Keratinocyte (primary cell): ENCODE measurements around the gene ALK. TPM values are rescaled to one million over a fixed set of nuclear protein-coding genes. Genes with fewer than 3 reads are reported as not detected.

Experiments
- DNase-seq: peaks from one replicate; pipeline ENCODE4 v3.0.0-alpha.2; 2011; ENCODE audit warnings: low read depth, missing footprints, low spot score
- FAIRE-seq: peaks from 2 replicates; lab custom pipeline; 2011; peaks lifted over from hg19 to GRCh38; lab: Jason Lieb, UNC
- H2AFZ ChIP-seq: 2 replicates; pipeline ENCODE4 v1.6.0; 2012; ENCODE audit warnings: low read length, control low read depth, inconsistent platforms; ENCODE audit not compliant: control insufficient read depth
- H3K27ac ChIP-seq: 2 replicates; pipeline ENCODE4 v1.5.1; 2011; ENCODE audit warnings: low read length; ENCODE audit not compliant: control insufficient read depth, insufficient read depth
- H3K27me3 ChIP-seq: 3 replicates; pipeline ENCODE4 v1.6.0; 2011; ENCODE audit warnings: low read length; ENCODE audit not compliant: control insufficient read depth, insufficient read depth; ENCODE audit errors: extremely low read depth
- H3K36me3 ChIP-seq, 2 experiments: 2 replicates in 1 of 2; 3 replicates in 1 of 2; pipeline ENCODE4 v1.5.1; 2011; ENCODE audit warnings: low read length in 2 of 2, mild to moderate bottlenecking in 1 of 2; ENCODE audit not compliant: control insufficient read depth in 2 of 2, insufficient read depth in 2 of 2; ENCODE audit errors: extremely low read depth in 1 of 2
- H3K4me1 ChIP-seq: 3 replicates; pipeline ENCODE4 v1.5.1; 2011; ENCODE audit warnings: low read length; ENCODE audit not compliant: control insufficient read depth, insufficient read depth; ENCODE audit errors: extremely low read depth
- H3K4me2 ChIP-seq: 3 replicates; pipeline ENCODE4 v1.6.0; 2011; ENCODE audit warnings: low read depth, low read length; ENCODE audit not compliant: control insufficient read depth, insufficient read depth; ENCODE audit errors: extremely low read depth
- H3K4me3 ChIP-seq, 3 experiments: fragments of 200-600 bp in 1 of 3; sonication (generic) in 1 of 3; 2 replicates in 2 of 3; 3 replicates in 1 of 3; pipeline ENCODE4 v1.5.1; 2011 to 2016; ENCODE audit warnings: low read length in 3 of 3, mild to moderate bottlenecking in 3 of 3, control low read depth in 2 of 3, inconsistent platforms in 1 of 3, low read depth in 1 of 3, mixed read lengths in 1 of 3, mixed run types in 1 of 3, moderate library complexity in 1 of 3; ENCODE audit not compliant: control insufficient read depth in 2 of 3, insufficient read depth in 2 of 3; ENCODE audit errors: extremely low read depth in 1 of 3
- H3K79me2 ChIP-seq: 2 replicates; pipeline ENCODE4 v1.6.0; 2012; ENCODE audit warnings: low read length; ENCODE audit not compliant: control insufficient read depth, insufficient read depth
- H3K9ac ChIP-seq: 3 replicates; pipeline ENCODE4 v1.6.0; 2011; ENCODE audit warnings: low read length; ENCODE audit not compliant: control insufficient read depth, insufficient read depth; ENCODE audit errors: extremely low read depth
- H3K9me1 ChIP-seq: 3 replicates; pipeline ENCODE4 v1.6.0; 2011; ENCODE audit warnings: low read length; ENCODE audit not compliant: control insufficient read depth, insufficient read depth; ENCODE audit errors: extremely low read depth
- H3K9me3 ChIP-seq: 2 replicates; pipeline ENCODE4 v1.5.1; 2012; ENCODE audit warnings: low read depth, low read length; ENCODE audit not compliant: control insufficient read depth
- H4K20me1 ChIP-seq: 3 replicates; pipeline ENCODE4 v1.6.0; 2011; ENCODE audit warnings: low read length; ENCODE audit not compliant: control insufficient read depth, insufficient read depth; ENCODE audit errors: extremely low read depth
- EZH2 ChIP-seq: IDR thresholded peaks from one replicate; pipeline ENCODE4 v1.6.1; 2012; ENCODE audit warnings: inconsistent platforms, mild to moderate bottlenecking, low read length, moderate library complexity
- dilution Hi-C: fragments of 300-500 bp; cut with MboI; formaldehyde crosslinking; loops from one replicate; pipeline ENCODE4 v1.7.0; 2020; ENCODE audit warnings: low sequenced_read_pairs; ENCODE audit not compliant: extremely low pct_ligation_motif_present
- polyA plus RNA-seq, 5 experiments: library from polyadenylated mRNA; depleted of rRNA in 3 of 5; stranded (reverse) in 3 of 5; stranded (forward) in 1 of 5; unstranded in 1 of 5; fragments of >200 nt; gene quantifications; 1 replicate in 1 of 5; 2 replicates in 3 of 5; 3 replicates in 1 of 5; pipeline versions ENCODE4 v1.2.1 to v1.2.3, GENCODE V29; 2011 to 2012; ENCODE audit warnings: missing spikeins in 2 of 5, low read depth in 1 of 5, low replicate concordance in 1 of 5
- TF ChIP-seq, protein P1 (sequence below), 3 experiments: IDR thresholded peaks in 1 of 3; conservative IDR thresholded peaks in 1 of 3; optimal IDR thresholded peaks in 1 of 3; 2 replicates in 2 of 3; 3 replicates in 1 of 3; pipeline versions ENCODE3 to v1.5.1; 2011; ENCODE audit warnings: low read length in 3 of 3, mild to moderate bottlenecking in 3 of 3, moderate library complexity in 2 of 3, control low read depth in 1 of 3, inconsistent platforms in 1 of 3; ENCODE audit not compliant: insufficient read depth in 2 of 3; ENCODE audit errors: extremely low read depth in 1 of 3

The ALK gene
- polyA plus RNA-seq, 1 donor (not counting 4 experiments of a cell fraction or from before 2014, with no cell fraction given), result not detected

- dilution Hi-C loops, result no loop called here
- Histone ChIP-seq H3K79me2 (no peaks in the 10 kb centered on the region), H3K36me3 (no peaks in the 10 kb centered on the region), H3K9me3 (no peaks in the 10 kb centered on the region), H3K27me3 (no peaks in the 10 kb centered on the region), H2AFZ (no peak overlapping the region), H3K9ac (no peak overlapping the region), H3K4me1 (peaks cover 3% of the 10 kb centered on the region), H3K27ac (no peak overlapping the region), H3K9me1 (no peaks in the 10 kb centered on the region), H4K20me1 (no peaks in the 10 kb centered on the region), H3K4me2 (no peak overlapping the region), H3K4me3 (no peak overlapping the region)
- TF ChIP-seq, protein P1, sequence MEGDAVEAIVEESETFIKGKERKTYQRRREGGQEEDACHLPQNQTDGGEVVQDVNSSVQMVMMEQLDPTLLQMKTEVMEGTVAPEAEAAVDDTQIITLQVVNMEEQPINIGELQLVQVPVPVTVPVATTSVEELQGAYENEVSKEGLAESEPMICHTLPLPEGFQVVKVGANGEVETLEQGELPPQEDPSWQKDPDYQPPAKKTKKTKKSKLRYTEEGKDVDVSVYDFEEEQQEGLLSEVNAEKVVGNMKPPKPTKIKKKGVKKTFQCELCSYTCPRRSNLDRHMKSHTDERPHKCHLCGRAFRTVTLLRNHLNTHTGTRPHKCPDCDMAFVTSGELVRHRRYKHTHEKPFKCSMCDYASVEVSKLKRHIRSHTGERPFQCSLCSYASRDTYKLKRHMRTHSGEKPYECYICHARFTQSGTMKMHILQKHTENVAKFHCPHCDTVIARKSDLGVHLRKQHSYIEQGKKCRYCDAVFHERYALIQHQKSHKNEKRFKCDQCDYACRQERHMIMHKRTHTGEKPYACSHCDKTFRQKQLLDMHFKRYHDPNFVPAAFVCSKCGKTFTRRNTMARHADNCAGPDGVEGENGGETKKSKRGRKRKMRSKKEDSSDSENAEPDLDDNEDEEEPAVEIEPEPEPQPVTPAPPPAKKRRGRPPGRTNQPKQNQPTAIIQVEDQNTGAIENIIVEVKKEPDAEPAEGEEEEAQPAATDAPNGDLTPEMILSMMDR (optimal IDR thresholded peaks at IDR 0.05 in 1 of 3, IDR thresholded peaks at IDR 0.05 in 1 of 3, conservative IDR thresholded peaks at IDR 0.05 in 1 of 3; ENCODE audit: extremely low read depth in 1 of 3, insufficient read depth in 2 of 3, low read length in 3 of 3), result no peak
- no peak for TF ChIP-seq EZH2
- FAIRE-seq, result no peak
- no peak for DNase-seq
These were observed 32.9 kb upstream of the ALK start for GRCh38 chr2:29954316-29954715.

GRCh38 chr2:29952973-29953372, 31.6 kb upstream of the ALK start:
- H3K4me3 ChIP-seq, result no peak overlapping the region
- dilution Hi-C loops, result no loop called here
- no peak for DNase-seq
- no peaks in the 10 kb centered on the region for H4K20me1 ChIP-seq
- no peaks in the 10 kb centered on the region for H3K36me3 ChIP-seq
- H3K79me2 ChIP-seq, result no peaks in the 10 kb centered on the region
- H3K9me3 ChIP-seq, result no peaks in the 10 kb centered on the region
- no peaks in the 10 kb centered on the region for H3K27me3 ChIP-seq
- H2AFZ ChIP-seq, result no peak overlapping the region
- H3K27ac ChIP-seq, result no peak overlapping the region
- FAIRE-seq, result no peak
- H3K4me2 ChIP-seq, result no peak overlapping the region
- H3K4me1 ChIP-seq, result peaks cover 3% of the 10 kb centered on the region
- no peak for TF ChIP-seq EZH2
- TF ChIP-seq, protein P1 (optimal IDR thresholded peaks at IDR 0.05 in 1 of 3, IDR thresholded peaks at IDR 0.05 in 1 of 3, conservative IDR thresholded peaks at IDR 0.05 in 1 of 3; ENCODE audit: extremely low read depth in 1 of 3, insufficient read depth in 2 of 3, low read length in 3 of 3), result no peak
- H3K9ac ChIP-seq, result no peak overlapping the region
- no peaks in the 10 kb centered on the region for H3K9me1 ChIP-seq
